HG03575 (cell line): Measurements from ENCODE around the gene GAP43.

ENCODE experiments used
- ATAC-seq: cut with Tn5 transposase; IDR thresholded peaks from one replicate; pipeline ENCODE4 v1.9.1; 2021; ENCODE audit not compliant: unreplicated experiment, insufficient number of reproducible peaks, low FRiP score; ENCODE audit errors: extremely low read depth

The GAP43 gene, protein sequence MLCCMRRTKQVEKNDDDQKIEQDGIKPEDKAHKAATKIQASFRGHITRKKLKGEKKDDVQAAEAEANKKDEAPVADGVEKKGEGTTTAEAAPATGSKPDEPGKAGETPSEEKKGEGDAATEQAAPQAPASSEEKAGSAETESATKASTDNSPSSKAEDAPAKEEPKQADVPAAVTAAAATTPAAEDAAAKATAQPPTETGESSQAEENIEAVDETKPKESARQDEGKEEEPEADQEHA

DNA sequence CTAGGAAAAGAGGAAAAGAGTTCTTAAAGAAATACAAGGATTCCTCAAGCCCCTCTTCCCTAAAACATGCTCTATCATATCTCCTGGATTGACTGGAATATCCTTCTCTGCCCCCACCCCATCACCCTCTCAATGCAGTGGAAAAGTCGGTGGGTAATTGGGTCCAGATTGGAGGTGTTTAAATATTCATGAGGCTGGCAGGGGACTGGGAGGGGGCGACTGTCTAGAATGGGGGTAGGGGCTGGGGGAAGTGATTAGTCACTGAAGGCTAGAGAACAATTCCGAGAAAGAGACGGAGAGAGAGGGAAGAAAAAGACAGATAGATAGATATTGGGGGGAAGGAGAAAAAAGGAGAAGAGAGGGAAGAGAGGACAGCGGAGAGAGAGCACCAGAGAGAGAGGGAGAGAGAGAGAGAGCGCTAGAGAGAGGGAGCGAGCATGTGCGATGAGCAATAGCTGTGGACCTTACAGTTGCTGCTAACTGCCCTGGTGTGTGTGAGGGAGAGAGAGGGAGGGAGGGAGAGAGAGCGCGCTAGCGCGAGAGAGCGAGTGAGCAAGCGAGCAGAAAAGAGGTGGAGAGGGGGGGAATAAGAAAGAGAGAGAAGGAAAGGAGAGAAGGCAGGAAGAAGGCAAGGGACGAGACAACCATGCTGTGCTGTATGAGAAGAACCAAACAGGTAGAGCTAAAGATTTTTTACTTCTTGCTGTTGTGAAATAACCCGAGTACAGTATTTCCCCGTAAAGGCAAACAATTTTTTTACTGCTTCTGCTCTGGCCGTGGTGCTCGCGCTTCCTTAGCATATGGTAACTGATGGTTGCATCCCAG lies at the start of gene GAP43:
Gene GAP43, plus strand, starts transcription at position 467 of the 825 bp plus-strand sequence. Its CDS starts 180 bp downstream, at position 647.
- ATAC-seq = no peak

DNA sequence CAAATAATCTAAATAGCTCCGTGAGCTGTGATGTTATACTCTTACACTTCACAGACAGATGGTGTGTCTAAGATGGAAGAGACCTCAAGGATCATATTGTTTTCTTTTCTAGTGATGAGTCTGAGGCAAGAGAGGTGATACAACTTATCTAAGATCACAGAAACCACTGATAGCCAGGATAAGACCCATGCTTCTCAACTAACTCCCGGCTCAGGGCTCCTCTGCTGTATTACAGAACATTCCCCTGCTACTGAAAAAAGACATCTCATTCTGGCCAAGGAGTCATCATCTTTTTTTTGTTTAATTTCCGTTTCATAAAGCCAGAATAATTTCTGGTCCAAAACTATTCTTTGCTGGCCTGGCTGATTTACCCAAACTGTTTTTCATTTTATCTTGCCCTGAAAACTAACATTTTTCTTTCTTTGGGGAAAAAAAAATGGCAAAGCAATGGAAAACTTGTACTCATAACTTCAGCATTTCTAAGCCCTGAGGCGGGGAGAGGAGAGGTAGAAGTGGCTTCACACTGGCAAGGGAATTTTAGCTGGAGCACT lies 46.9 kb upstream of the GAP43 start:
- ATAC-seq = no peak

DNA sequence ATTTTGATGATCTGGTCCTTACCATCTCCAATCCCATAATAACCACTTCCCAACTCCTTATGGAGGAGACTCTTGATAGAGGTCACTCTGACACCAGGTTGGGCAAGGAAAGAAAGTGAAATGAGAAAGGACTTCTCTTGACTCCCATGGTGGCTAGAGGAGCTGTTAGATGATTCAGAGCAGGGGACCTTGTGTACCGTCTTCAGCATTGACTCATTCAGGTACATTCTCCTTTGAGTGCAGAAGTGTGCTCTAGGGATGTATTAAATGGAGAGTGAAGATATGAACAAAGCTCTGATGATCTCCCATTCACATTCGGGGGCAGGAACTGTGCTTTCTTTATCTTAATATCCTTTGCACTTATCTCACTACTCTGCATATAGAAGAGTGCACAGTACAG lies 46.3 kb upstream of the GAP43 start:
- no peak for ATAC-seq

DNA sequence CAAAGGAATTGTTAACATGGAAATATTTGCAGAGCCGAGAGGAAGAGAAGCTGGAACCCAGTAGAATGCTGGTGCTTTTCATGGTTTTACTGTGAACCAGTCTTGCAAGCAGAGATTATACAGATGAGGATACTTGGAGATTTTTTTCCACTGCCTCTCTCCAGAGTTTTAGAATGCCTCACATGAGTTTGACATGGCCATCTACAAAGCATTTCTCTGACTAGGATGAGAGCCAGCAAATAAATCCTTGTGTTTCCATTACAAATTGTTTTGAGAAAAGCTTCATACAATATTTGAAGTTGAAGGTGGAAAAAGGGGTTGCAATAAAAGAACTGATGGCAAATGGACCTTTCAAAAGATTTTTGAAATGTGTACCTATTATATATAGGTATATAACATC lies 45.0 kb upstream of the GAP43 start:
- no peak for ATAC-seq

DNA sequence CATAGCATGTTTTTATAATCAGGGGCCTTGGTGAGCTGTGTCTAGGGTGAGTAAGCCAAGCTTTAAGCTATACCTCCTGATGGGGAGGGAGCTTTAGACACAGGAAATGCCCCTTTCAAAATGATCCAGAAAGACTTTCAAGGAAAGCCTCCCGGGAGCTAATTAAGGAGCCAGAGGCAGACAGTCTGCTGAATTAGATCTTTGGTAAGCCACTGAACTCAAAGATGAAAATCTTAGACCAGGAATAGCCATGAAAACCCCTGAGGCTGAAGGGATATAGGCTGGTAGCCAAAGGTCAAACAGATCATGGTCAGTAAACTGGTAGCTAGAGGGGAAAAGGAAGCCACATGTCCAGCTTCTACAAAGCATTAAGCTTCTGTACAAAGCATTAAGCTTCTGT lies 42.7 kb upstream of the GAP43 start:
- no peak for ATAC-seq

DNA sequence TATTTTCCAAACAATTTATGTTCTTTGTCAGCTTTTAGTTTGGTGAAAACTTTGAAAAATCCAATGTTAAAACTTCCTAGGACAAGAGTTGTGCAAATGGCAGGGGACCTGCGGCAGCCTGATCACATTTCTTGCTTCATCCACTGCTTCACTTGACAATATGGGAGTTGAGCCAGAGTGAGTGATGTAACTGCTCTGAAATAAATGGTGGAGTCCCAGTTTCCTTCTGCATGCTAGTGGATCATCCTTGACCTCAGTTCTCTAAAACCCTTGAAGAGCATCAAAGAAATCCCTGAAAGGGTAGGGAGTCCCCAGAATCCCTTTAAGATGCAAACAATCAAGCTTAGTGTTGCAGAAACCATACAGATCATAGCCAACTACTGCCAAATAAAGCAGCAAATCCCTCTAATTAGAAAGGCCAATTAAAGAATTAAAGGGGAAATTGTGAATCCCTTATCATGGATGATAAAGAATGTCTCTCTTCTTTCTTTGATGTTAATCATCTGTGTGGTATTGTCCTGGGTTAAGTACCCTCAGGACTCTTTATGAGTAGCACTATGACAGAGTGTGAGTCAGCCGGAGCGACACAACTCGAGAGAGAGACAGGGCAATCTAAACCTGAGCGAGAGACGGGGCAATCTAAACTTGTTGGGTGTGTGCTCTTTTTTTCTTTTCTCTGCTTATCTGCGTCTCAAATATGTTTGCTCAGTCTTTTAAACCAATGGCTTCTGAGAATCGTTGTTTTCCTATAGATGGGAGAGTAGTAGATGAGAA lies 41.8 kb upstream of the GAP43 start:
- no peak for ATAC-seq

DNA sequence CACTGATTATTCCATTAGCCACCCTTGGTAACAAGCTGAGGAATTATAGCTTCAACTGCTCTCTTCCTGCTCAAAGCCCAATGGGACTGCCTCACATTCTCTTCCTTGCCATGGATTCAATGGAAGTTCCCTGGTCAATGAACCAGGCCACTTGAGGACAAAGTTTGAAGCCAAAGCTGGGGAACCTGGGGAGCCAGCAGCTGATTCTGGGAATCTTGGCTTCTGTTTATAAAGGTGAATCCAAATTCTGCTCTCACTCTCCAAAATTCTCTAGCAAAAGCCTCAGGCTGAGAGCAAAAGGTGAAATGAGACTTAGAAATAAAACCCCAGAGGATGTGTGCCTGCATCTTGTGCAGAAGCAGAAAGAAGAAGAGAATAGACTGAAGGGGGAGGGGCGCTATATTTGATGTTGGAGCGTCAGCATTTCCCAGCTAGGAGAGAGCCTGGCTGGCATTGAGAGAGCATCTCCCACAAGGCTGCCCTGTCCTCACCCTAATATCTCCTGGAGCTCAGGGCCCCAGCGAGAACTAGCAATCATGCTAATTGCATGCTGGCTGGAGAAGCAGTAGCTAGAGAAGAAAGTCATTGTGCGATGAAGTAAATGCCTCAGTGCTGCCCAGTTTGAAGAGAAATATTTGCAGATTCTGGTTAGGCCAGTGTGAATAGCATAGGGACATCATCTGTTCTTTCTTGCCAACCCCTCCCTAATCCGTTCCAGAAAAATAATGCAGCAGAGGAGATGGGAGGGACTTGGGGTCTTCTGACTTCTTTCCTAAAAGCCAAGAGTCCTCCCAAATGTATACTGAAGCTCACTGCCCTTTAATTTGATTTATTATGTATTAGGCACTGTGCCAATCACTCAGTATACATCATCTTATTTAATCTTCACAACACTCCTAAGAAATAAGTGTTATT lies 34.9 kb upstream of the GAP43 start:
- no peak for ATAC-seq

DNA sequence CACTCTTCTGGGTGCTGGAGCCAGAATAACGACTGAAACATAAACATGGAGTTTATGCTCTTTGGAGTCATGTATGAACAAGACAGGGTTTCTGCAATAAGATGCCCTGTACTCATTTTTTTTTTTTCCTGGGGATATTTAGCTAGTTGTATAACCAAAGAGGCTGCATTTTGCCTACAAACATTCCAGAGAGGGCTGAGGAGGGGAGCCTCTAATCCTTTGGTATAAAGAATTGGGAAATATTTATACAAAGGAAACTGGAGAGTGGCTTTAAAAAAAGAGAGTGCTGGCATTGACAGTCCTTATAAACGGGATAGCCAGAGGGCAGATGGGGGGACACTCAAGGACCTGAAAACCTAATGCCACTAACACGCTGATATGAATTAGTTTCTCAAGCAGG lies 32.4 kb upstream of the GAP43 start:
- ATAC-seq = no peak

DNA sequence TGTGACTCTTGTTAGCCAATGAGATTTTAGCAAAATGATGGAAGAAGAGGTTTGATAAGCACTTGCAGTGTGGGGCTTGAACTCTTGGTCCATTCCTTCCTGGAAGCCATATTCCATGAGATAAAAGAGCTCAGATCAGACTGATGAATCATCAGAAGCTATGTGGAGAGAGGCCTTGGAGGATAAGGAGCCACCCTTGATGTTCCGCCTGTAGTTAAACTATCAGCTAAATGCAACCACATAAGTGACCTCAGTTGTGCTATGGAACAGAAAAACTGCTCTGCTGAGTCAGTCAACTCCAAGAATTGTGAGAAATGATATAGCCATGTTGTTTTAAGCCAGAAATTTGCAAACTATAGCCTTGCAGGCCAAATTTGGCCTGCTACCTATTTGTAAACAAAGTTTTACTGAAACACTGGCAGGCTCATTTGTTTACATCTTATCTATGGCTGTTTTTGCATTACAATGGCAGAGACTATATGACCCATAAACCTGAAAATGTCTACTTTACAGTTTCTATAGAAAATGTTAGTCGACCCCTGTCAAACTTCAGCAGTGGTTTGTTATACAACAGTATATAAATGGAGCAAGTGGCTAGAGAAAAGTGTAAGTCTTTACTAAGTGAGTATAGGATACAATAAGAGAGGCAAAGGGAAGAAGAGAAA lies 27.6 kb upstream of the GAP43 start:
- ATAC-seq = no peak

DNA sequence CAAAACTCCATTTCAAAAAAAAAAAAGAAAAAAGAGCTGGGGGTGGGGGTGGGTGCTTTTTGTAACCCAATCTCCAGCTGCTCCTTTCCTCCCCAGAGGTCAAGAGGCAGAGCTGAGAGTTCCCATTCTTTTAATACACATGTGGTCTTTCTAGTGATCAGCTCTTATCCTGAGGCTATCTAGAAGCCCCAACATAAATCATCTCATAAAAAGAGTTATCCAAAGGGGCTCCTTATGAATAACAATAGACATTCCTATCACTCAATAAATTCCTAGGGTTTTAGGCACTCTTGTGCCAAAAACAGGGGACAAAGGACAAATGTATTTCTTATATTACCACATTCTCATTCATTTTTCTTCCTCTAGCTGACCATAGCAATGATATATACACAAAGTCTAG lies 25.1 kb upstream of the GAP43 start:
- ATAC-seq = no peak

DNA sequence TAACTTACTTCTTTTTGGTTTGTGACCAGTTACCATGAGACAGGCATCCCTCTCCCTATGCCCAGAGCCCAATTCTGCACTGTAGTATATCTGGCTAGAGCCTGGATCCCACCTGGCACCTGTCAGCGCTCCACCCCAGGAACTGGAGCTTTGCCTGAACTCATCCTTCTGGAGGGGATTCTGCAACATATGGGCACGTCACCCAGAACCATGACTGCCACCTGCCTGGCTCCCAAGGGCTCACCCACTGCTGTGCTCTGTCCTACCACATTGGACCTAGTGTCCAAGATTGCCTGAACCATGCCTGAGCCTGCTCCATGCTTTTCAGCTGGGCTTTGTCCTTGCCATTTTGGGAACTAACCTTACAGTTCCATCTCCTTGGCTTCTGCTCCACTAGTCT lies 21.1 kb upstream of the GAP43 start:
- no peak for ATAC-seq

DNA sequence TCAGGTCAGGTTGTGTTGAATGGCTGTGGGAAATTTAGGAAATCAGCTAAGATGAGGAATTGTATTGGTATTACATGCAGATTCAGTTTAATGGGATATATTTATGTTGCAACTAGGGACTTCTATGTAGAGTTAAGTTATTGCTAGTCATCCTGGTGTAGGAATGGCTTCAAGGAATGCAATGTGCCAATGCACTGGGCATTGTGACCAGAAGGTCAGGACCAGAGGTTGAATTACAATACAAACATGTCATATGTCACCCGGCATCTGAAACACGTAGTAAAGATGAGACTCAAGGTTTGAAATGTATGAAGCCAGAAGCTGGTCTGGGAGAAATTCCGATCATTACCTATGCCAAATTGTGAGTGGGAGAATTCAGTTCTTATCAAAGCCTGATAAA lies 11.7 kb upstream of the GAP43 start:
- ATAC-seq = no peak

DNA sequence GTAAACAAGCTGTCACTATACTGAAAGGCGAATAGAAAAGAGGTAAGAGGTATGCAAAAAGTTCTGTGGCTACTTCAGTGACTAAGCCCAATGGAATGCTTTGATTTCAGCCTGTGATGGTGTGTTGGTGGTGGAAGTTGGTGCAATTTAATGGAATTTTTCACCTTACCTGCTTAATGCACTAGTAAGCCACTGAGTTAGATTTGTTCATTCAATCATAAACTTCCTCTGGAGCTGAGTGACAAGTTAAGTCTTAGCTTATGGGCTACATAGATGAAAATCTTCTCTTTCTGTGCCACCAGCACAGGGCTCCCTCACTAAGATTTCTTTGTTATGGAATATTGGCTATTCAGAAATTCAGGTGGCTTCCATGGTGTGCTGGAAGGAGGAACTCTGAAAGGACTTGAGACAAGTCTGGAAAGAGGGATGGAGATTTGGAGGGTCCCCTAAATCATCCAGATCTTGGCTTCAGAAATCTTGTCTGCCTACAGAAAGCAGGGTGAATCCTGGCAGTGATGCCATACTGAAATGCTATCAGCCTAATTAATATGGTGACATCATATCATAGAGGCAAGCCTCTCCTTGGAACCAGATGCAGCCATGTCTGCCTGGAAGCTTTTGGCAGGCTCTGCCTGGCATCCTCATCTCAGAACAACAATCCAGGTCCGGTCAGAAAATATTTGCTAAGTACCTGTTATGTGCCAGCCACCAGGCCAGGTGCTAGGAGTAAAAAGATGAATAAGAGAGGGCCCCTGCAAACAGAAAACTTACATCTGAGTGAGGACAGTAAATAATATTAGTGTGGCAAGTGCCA lies 8.1 kb upstream of the GAP43 start:
- no peak for ATAC-seq

DNA sequence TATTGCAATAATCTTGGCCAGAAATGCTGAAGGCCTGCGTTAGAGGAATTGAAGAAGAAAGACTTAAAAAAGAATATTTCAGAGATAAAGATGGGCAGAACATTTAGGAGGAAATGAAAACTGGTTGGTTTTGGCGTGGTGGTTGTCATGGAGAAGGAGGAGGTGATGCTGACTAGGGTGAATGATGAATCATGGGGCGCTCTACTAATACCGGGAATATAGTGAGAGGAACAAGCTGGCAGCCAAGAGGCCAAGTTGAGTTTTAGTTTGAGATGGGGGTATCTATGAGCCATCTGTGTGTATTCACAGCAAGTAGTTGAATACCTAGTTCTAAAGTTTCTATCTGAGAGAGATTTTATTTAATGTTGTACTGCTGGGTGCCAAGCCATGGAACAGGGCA lies 6.8 kb upstream of the GAP43 start:
- ATAC-seq = no peak

DNA sequence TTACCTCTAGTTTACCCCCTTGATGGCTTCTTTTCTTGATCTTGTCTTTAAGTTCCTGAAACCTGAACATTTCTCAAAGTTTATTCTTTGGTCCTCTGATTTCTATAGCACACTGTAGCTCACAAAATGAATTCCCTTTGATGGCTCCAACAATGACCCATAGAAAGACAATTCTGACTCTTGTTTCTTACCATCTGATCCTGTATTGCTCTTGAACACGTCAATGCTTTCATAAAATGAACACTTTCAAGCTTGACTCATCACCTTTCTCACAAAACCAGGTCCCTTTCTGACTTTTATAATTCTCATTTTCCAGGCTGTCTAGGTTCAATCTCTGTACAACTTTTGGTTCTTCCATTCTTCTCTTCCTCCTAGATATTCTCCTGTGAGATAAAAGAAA lies 5.7 kb upstream of the GAP43 start:
- ATAC-seq = no peak

DNA sequence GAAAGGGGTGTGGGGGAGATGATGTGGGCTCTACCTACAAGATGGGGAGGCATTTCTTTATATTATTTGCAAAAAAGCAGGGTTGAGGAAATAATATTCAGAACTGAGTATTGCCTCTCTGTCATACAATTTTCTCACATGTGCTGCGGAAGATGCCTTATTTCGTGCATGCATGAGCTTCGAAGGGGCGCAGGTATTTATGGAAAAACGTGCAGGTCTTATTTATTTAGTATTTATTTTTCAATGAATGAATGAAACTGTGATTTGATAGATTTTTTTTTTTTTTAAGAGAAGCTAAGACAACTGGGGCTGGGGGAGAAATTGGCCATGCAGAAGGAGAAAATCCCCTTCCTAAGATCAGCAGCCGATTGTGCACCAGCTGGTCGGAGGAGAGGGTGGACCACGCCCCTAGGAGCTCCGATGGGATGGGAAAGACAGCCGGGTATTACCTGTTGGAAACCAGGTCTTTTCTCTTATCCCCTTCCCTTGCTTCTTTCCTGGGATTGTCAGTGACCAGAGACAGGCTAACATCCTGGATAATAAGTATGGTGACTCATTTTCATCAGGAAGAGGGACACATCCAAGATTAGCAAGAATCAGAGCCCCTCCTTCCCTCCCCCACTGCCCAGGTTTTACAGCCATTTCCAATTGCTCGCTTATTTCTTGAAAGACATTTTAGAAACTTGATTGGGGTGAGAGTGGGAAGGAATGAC lies 875 bp downstream of the GAP43 start:
- no peak for ATAC-seq

DNA sequence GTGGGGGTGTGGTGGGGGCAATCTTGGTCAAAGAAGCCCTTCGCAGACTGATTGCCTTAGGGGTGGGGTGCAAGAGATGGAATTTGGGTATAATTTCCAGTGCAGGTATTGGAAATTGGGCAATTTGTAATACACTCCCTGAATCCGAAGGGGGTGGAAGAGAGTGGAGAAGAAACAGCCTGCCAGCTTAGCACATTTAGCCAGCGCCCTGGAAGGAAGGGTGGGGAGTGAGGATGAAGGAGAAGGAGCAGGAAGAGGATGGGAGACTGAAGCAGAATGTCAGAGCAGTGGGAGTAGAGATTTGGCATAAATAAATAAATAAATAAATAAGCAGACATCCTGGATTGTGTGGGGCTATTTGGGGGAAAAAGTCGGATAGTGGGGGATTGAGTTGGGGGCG lies 1.6 kb downstream of the GAP43 start:
- ATAC-seq = no peak
